Calu3 (cell line): Measurements from ENCODE around the gene CCDC63. TPM values are rescaled to one million over a fixed set of nuclear protein-coding genes. Genes with fewer than 3 reads are reported as not detected.

Experiments used
- BruUV-seq: library from RNA; stranded (reverse); fragments of 400-500 nt; replicated peaks from 2 replicates; lab custom pipeline; 2021; lab: Mats Ljungman, UMichigan
- CTCF ChIA-PET: fragments of 300-600 bp; sonication (Branson Sonifier 250); formaldehyde crosslinking; loops from one replicate; lab custom pipeline; 2022; ENCODE audit warnings: antibody characterized with exemption; lab: Charles Lee
- DNase-seq: peaks from one replicate; pipeline ENCODE4 v3.0.0; 2022
- H3K27ac Mint-ChIP-seq: one replicate; pipeline ENCODE4 v1.8.0; 2022; ENCODE audit warnings: mixed read lengths; ENCODE audit not compliant: unreplicated experiment
- H3K27me3 Mint-ChIP-seq: one replicate; pipeline ENCODE4 v1.8.0; 2022; ENCODE audit warnings: mixed read lengths; ENCODE audit not compliant: unreplicated experiment
- H3K36me3 Mint-ChIP-seq: one replicate; pipeline ENCODE4 v1.8.0; 2022; ENCODE audit warnings: mild to moderate bottlenecking, moderate library complexity, mixed read lengths; ENCODE audit not compliant: insufficient read depth, unreplicated experiment
- H3K4me1 Mint-ChIP-seq: one replicate; pipeline ENCODE4 v1.8.0; 2022; ENCODE audit warnings: mild to moderate bottlenecking, low read depth, mixed read lengths; ENCODE audit not compliant: unreplicated experiment
- H3K4me3 Mint-ChIP-seq: one replicate; pipeline ENCODE4 v1.8.0; 2022; ENCODE audit warnings: mild to moderate bottlenecking, low read depth, moderate library complexity, mixed read lengths; ENCODE audit not compliant: unreplicated experiment
- H3K9me3 Mint-ChIP-seq: one replicate; pipeline ENCODE4 v1.8.0; 2022; ENCODE audit warnings: low read depth, mixed read lengths; ENCODE audit not compliant: unreplicated experiment
- CTCF ChIP-seq: fragments of 200-600 bp; IDR thresholded peaks from one replicate; pipeline ENCODE4 v1.8.0; 2022; ENCODE audit warnings: antibody characterized with exemption; ENCODE audit not compliant: unreplicated experiment
- intact Hi-C: fragments of 100-400 bp; cut with micrococcal nuclease; formaldehyde crosslinking; loops from one replicate; pipeline ENCODE4 v1.10.0; 2022; ENCODE audit not compliant: unreplicated experiment
- total RNA-seq: library from RNA; stranded (reverse); gene quantifications from 2 replicates; pipeline ENCODE4 v1.2.3, GENCODE V29; 2022

Gene CCDC63
- total RNA-seq, 1 experiment from 2014 or later, result not detected

- no peak for DNase-seq
- BruUV-seq, result no TSS peak
- H3K9me3 Mint-ChIP-seq, result no peaks in the 10 kb centered on the region
- H3K4me1 Mint-ChIP-seq, result no peaks in the 10 kb centered on the region
- no peak overlapping the region for H3K27ac Mint-ChIP-seq
- TF ChIP-seq CTCF, result no peak
- intact Hi-C loops, result loop anchor here (5.0 kb wide), 1 partner anchor 81 kb away; no protein-coding TSS in a partner anchor
- CTCF ChIA-PET, result no interaction called here
- H3K36me3 Mint-ChIP-seq, result no peaks in the 10 kb centered on the region
- H3K4me3 Mint-ChIP-seq, result no peak overlapping the region
- peaks cover 41% of the 10 kb centered on the region for H3K27me3 Mint-ChIP-seq
Measured at GRCh38 chr12:110813756-110814155, 33.0 kb upstream of the CCDC63 start.

- no peak for DNase-seq
- H3K9me3 Mint-ChIP-seq, result no peaks in the 10 kb centered on the region
- H3K27ac Mint-ChIP-seq, result no peak overlapping the region
- H3K4me3 Mint-ChIP-seq, result no peak overlapping the region
- BruUV-seq, result no TSS peak
- no peak for TF ChIP-seq CTCF
- CTCF ChIA-PET, result interaction anchor here (1.0 kb wide), 1 partner anchor 111 kb away, joined by 3 read pairs; no protein-coding TSS in a partner anchor
- no peaks in the 10 kb centered on the region for H3K36me3 Mint-ChIP-seq
- H3K27me3 Mint-ChIP-seq, result peaks cover 45% of the 10 kb centered on the region
- H3K4me1 Mint-ChIP-seq, result no peaks in the 10 kb centered on the region
- intact Hi-C loops, result no loop called here
Measured at GRCh38 chr12:110816248-110816647, 30.5 kb upstream of the CCDC63 start.

GRCh38 chr12:110816779-110817178 is 30.0 kb upstream of the CCDC63 start:
- Mint-ChIP-seq H3K27me3 (peaks cover 44% of the 10 kb centered on the region), H3K4me1 (no peaks in the 10 kb centered on the region), H3K36me3 (no peaks in the 10 kb centered on the region)

GRCh38 chr12:110818511-110818910 is 28.3 kb upstream of the CCDC63 start:
- no peak overlapping the region for H3K27ac Mint-ChIP-seq
- no peak for DNase-seq
- H3K4me3 Mint-ChIP-seq, result no peak overlapping the region
- peaks cover 27% of the 10 kb centered on the region for H3K27me3 Mint-ChIP-seq
- no peak for TF ChIP-seq CTCF
- no peaks in the 10 kb centered on the region for H3K9me3 Mint-ChIP-seq
- no peaks in the 10 kb centered on the region for H3K4me1 Mint-ChIP-seq
- CTCF ChIA-PET, result no interaction called here
- no TSS peak for BruUV-seq
- intact Hi-C loops, result no loop called here
- H3K36me3 Mint-ChIP-seq, result no peaks in the 10 kb centered on the region

More at GRCh38 chr12:110816779-110817178, 30.0 kb upstream of the CCDC63 start:
- no TSS peak for BruUV-seq
- no peak overlapping the region for H3K4me3 Mint-ChIP-seq
- no peak for DNase-seq
- no peak for TF ChIP-seq CTCF
- H3K27ac Mint-ChIP-seq, result no peak overlapping the region
- CTCF ChIA-PET, result interaction anchor here (0.8 to 1.0 kb wide), 2 partner anchors 73 to 112 kb away, joined by 3 read pairs; no protein-coding TSS in a partner anchor
- intact Hi-C loops, result no loop called here
- H3K9me3 Mint-ChIP-seq, result no peaks in the 10 kb centered on the region
